Stimulated activated CD8-positive, alpha-beta memory T cell treated with anti-CD3 and anti-CD28 coated beads, Interleukin-4, amount 100 ng/mL, for 1 hour (primary cell): ENCODE results near the gene HMGN4.
"Not testable (repeated sequence)": the region's sequence is repeated elsewhere in the genome, so short reads cannot be mapped to it uniquely, and the experiment has no call there.

ENCODE experiments used
- DNase-seq, 2 donors: peaks; one replicate each; pipeline ENCODE4 v3.0.0-alpha.2; 2020; ENCODE audit warnings: low read depth in 2 of 2, low spot score in 1 of 2

HMGN4 gene

DNA sequence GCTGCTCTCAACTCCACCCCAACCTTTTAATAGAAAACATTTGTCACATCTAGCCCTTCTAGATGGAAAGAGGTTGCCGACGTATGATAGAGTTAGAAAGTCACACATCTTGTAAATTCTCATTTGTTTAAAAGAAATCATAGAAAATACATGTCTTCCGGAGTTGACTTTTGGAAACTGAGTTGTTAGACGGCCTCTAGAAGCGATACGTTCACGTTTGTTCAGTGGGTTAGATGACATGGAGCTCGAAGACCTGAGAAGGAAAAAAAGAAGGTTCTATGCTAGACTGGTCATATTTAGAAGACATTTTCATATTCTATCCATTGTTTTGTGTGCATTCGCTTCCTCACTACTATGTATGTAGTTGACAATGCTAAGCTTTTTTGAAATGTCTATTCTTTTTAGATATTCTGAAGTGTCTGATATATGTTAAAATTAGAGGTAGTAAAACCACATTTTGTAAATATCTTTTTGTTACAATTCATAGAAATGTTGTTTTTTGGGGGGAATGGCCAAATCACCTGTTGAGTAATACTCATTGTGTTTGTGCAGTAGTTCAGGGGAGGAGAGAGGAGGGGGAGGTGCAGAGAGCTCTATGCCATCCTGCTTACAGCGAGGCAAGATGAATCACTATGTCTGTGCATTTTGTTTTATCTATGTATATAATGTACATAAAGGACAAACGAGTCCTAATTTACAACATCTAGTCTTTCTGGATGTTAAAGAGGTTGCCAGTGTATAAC lies 15.5 kb upstream of the HMGN4 start:
- not testable (repeated sequence) for DNase-seq

DNA sequence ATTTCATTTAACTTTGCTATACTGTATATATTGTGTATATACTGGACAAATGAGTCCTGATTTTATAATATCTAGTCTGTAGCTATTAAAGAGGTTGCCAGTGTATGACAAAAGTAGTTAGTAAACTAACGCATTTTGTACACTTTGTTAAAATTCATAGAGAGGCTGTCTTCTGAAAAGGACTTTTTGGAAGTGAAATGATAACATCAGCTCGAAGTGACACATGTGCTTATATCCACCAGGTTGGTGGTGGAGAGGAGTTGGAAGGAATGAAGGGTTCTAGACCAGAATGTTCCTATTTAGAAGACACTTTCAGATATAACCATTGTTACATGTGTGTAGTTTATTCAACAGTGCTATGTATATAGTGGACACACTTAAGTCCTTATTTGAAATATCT lies 13.9 kb upstream of the HMGN4 start:
- DNase-seq = not testable (repeated sequence)

DNA sequence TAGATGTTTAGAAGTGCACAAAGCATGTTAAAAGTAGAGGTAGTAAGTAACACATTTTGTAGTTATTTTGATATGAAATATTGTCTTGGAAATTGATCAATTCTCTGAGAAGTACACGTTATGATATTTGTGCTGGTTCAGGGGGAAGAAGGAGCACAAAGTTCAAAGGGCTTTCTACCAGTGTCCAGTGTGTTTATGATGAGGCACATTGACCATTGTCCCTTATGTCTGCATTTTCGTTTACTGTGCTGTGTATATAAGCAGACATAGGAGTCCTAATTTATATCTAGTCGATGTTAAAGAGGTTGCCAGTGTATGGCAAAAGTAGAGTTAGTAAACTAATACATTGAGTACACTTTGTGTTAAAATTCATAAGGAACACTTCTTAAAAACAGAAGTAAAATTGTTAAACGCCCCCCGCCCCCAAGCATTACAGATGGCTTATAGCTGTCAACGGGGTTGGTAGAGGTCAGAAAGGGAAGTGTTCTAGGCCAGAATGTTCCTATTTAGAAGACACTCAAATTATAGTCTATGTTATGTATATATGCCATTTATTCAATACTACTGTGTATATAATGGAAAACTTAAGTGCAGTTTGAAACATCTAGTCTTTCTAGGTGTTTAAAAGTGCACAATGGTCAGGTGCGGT lies 13.3 kb upstream of the HMGN4 start:
- no peak for DNase-seq

DNA sequence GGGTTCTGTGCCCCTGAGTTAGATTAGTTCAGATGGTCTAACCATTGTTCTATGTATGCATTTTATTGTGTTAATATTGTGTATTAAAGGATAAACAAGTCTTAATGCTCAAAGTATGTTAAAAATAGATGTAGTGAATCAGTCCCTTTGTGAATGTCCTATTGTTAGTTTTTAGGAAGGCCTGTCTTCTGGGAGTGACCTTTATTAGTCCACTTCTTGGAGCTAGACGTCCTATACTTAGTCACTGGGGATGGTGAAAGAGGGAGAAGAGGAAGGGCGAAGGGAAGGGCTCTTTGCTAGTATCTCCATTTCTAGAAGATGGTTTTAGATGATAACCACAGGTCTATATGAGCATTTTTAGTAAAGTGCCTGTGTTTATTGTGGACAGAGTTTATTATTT lies 12.3 kb upstream of the HMGN4 start:
- no peak for DNase-seq

DNA sequence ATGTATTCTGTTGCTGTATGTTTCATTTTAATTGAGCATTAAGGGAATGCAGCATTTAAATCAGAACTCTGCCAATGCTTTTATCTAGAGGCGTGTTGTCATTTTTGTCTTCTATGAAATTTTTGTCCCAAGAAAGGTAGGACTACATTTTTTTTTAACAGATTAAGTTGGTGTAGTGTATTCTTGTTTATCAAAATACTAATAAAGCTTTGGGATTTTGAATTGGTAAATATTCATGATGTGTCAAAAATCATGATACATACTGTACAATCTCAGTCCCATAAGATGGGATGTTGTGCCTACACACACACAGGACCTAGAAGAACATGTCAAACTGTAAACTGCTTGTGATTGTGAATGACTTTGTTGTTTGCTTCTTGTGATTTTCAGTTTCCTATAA lies 11.2 kb upstream of the HMGN4 start:
- no peak for DNase-seq

DNA sequence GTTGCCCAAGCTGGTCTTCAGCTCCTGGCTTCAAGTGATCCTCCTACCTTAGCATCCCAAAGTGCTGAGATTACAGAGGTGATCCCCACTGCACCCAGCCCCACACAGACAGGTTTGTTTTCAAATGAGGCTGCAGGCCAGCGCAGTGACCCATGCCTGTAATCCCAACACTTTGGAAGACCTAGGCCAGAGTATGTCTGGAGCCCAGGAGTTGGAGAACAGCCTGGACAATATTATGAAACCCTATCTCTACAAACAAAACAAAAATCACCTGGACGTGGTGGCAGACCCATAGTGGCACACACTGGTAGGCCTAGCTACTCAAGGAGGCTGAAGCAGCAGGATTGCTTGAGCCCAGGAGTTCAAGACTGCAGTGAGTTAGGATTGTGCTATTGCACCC lies 8.0 kb upstream of the HMGN4 start:
- DNase-seq = no peak

DNA sequence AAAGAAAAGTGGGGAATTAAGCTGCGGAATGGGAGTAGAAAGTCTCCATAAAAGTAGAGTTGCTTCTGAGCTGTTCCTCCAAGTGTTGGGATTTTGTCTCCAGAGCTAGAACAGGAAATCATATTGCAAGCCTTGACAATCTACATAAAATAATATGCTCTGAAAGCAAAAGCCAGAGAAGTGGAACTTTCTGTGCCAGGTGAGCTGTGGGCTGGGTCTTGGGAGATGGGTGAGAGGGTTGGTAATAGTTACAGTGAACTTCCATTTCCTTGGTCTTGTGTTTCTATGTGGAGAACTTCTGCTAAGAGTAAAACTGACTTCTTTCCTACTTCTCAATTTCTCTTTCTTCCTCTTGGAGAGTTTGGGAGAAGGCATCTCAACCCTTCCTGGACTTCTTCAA lies 6.3 kb upstream of the HMGN4 start:
- DNase-seq = no peak

DNA sequence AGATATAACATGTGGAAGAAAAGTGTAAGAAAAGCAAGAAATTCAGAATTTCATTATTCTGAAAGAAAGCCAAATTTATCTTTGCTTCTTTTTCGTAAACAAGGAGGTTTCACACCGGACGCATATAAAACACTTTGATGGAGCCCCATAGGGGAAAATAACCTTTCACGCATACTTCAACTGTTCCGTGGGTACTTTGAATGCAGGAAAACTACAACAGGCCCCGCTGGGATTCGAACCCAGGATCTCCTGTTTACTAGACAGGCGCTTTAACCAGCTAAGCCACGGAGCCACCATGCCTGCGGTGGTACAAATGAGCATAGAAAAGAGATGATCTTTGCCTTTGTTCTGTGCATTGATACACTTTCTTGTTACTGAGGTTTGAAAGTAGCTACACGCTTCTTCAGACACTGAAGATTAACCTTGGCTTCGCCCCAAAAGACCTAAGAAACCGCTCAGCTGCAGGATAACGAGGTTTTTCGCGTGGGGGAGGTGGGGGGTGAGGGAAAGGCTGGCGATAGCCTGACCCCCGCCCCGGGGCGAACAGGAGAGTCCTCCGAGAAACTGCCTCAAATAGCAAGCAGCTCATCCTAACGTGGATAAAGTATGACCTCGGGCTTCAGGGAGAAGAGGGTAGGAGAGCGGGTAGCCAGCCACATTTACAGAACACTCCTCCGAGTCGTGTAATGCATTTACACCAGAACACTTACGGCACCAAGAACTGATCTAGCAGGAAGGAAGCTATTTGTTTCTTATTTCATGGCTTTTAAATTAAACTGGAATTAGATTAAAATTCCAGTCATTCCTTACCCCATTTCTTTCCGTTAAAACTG lies 5.3 kb upstream of the HMGN4 start:
- DNase-seq = peak; percentile 82 to 91

DNA sequence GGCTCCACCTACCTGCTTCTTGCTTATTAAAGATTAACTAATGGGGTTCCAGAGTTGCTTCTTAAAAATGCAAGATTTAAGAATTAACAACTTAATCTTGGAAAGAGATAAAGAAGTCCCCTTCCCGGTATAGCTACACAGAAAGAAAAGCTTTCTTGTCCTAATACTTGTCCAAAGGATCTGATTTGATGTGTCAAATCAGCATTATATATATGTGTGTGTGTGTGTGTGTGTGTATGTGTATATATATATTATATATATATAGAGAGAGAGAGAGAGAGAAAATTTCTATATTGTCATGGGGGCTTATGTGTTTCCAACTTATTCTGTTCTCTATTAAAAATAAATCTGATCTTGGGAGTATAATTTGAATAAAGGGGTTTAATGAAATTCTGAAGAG lies 4.6 kb upstream of the HMGN4 start:
- DNase-seq = no peak

DNA sequence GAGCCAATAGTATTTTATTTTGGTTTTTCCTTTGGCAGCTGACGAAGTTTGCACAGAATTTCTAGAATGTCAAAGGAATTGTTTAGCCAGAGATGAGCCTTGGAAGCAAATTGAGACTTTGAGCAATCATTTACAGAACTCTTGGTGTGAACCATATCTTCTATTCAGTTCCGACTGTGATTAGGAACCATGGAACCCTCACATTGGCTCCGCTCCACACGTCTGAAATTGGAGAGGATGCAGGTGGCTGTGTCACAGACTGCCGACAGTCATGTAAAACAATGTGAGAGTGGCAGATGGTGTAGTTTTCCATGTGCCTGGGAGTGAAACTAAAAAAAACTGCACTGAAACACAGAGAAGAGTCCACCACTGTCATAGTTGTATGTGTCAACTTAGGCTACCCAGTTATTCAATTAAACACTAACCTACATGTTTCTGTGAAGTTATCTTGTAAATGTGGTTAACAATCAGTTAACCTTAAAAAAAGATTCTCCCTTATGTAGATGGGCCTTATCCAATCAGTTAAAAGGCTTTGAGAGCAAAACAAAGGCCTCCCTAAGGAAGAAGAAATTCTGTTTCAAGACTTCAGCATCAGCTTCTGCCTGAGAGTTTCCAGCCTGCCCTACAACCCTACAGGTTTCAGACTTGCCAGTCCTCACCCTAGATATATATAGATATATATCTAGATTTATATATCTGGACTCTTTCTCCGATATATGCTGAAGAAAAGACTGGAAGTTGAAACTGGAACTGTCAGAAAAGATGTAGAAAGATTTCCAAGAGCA lies 3.3 kb upstream of the HMGN4 start:
- DNase-seq = no peak

DNA sequence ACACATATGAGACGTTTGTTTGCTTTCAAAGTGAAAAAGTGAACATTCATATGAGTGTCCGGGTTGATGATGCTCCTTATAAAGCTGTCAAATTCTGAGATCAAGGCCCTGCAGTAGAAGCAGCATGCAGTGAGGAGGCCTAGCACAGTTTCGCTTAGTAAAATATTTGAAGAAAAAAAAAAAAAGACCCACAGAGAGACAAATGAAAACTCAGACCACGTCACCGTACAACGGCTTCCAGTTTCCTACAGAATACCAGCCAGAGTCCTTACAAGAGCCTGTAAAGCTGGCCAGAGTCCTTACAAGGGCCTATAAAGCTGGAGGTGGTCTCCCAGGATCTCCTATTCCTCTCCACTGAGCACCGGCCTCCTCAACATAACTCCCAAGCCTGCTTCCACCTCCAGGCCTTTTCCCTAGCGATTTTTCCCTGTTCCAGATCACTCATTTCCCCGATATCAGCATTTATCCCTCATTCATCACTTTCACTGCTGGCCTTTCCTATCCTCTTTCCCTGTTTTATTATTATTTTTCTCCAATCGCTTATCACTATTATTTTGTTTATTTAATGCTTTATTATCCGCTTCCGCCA lies 1.5 kb upstream of the HMGN4 start:
- DNase-seq = no peak

DNA sequence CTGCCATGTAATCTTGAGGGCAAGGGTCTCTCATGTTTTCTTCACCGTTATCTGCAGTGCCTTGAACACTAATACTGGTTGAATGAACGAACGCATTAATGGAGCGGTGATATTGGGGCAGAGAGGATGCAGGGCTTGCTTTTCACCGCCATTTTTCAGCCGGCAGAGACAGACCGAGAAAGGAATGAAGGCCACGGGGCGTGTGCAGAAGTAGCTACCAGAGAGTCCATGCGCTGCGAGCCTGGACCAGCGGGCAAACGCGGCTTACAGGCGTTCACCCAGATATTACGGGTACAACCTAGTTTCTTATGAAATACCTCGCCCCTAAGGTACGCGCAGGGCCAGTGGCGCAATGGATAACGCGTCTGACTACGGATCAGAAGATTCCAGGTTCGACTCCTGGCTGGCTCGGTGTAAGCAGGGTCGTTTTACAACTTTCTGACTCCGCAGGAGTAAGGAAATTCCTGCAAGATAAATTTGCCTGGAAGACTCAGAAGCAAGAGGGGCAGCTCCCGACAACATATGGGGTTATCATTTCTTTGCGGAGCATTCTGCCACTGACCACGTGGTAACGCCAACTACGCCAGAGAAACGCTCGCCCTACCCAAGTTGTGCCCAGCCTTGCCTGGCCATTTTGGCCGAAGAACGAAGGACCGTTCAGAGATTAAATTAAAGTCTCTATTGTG lies 863 bp upstream of the HMGN4 start:
- DNase-seq = peak; percentile 75 to 88

DNA sequence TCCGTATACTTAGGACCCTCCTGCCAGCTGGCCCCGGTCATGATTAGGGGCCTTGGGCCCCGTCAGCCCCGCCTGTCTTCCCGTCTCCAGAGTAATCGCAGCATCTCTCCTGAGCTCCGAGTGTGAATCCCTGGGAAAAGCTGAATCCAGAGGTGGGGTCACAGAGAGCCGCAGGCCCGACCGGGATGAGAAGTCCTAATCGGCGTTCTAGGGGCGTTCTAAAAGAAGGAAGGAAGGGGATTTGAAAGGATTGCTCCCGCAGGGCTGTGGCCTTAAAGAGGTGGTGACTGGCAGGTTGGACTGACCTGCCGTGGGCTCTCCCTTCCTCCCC lies 371 bp downstream of the HMGN4 start:
- DNase-seq = no peak

DNA sequence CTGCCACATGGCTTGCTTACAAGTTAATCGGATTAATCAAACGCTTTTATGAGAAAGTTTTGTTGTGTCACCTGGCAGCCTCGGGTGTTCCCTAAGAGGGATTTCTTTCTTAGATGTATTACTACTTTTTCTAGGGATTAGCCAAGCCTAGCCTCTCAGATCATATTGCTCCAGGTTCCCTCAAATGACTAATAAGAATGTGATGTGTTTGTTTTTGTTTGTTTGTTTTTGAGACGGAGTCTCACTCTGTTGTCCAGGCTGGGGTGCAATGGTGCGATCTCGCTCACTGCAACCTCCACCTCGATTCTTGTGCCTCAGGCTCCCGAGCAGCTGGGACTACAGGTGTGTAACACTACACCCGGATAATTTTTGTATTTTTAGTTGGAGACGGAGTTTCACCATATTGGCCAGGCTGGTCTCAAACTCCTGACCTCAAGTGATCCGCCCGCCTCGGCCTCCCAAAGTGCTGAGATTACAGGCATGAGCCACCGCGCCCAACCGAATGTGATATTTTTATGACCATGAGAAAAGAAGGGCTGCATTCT lies 977 bp downstream of the HMGN4 start:
- no peak for DNase-seq

DNA sequence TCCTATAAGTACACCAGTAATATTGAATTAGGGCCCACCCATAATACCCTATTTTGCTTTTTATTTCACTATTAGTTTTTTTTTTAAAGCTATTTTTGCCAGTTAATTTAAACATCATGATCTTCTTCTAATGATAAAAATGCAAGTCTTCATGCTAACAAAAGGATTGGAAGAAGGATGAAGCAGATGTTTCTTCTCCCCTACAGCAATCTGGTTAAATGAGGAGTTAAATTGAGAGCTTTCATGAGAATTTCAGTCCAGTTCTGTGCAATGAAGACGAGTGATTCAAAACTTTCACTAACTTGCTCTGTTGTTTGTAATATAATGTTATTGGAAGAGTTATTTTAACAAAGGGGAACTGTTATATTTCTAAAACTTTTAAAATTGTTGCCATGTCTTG lies 3.4 kb downstream of the HMGN4 start:
- DNase-seq = no peak

DNA sequence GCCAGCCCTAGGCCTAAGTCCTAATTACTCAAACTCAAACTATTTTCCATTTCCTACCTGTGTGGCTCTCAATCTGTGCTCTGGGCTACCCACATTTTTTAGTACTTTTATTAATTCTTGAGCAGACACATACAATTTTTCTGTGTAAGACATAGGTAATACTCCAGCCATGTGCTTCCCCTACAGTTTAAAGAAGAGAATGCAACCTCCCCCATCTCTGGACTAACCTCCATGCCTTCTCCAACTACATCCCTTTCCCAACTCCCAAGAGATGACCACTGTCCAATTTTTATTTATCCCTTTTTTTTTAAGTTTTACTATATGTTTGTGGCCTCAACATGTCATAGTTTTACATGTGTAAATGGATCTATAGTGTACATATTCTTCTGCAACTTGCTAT lies 5.8 kb downstream of the HMGN4 start:
- no peak for DNase-seq

DNA sequence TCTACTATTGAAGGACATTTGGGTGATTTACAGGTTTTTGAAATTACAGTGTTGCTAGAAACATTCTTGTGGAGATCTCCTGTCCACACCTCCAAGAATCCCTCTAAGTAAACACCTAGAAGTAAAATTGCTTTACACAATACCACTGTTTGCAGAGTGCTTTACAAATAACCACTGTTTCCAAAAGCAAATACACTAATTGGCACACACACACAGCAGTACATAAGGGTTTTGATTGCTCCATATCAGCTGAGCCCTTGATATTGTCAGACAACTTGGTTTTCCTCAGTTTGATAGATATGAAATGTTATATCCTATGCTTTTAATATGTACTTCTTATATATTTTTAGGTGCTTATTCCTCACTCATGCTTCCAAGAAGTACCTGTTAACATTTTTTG lies 6.3 kb downstream of the HMGN4 start:
- no peak for DNase-seq

DNA sequence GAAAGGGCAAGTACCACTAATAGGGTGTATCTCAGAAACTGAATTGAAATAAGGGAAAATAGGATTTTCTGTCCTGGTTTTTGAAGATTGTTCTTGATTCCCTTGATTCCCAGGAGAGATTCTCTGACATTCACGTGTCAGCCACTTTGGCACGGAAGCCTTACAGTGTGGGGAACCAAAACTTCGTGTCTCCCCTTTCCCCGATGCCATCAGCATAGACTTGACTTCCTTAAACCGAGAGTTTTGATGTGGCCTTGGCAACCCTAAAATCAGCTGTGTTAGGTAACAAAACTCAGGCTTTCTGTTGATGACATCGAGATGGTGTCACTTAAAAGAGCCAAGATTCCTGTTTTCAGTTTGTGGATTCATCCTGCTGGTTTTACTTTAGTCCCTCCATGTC lies 7.5 kb downstream of the HMGN4 start:
- DNase-seq = no peak

DNA sequence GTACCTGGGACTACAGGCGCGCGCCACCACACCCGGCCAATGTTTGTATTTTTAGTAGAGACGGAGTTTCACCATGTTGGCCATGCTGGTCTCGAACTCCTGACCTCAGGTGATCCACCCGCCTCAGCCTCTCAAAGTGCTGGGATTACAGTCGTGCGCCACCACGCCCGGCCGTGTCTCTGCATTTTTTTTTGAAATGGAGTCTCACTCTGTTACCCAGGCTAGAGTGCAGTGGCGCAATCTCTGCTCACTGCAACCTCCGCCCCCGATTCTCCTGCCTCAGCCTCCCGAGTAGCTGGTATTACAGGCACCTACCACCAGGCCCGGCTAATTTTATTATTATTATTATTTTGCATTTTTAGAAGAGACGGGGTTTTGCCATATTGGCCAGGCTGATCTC lies 9.2 kb downstream of the HMGN4 start:
- DNase-seq = not testable (repeated sequence)

DNA sequence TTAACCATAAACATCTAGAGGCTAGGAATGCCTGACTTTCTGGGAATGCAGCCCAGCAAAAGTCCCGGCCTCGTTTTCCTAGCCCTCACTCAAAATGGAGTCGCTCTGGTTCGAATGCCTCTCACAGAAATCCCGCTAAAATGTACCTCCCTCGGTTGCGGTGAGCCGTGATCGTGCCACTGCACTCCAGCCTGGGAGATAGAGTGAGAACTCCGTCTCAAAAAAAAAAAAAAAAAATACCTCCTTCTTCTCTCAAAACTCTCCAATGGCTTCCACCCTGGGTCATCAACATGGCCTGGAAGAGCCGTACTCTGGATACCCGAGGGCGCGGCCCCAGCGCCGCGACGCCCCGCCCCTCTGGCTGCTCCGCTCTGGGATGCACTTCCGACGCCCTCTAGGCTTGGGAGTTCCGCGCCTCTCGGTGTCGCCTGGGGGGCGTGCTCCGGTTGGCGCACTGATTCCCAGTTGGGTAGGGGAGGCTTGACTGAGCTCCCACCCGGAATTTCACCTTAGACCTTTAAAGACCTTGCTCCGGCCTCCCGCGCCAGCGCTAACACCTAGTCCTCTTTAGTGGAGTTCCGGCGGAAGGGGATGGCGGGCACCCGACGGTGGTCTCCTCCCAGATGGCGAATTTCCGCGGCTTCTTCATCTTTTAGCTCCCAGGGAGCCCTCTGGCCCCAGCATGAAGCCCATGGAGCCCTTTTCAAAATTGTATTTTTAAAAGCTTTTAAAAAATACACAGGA lies 12.3 kb downstream of the HMGN4 start:
- DNase-seq = no peak
